WTC11 (cell line): ENCODE results near the gene CHST7. TPM values are rescaled to one million over a fixed set of nuclear protein-coding genes. Genes with fewer than 3 reads are reported as not detected.
A peak's percentile ranks its signal among the peaks of the same experiment; 100 is the strongest.

ENCODE experiments used
- ATAC-seq: fragments of 200-7000 bp; cut with Tn5 transposase; 2 replicates; pipeline ENCODE4 v1.10.0; 2021; ENCODE audit warnings: mild to moderate bottlenecking, moderate library complexity
- CTCF ChIA-PET: fragments of 300-600 bp; sonication (Branson Sonifier 250); formaldehyde crosslinking; loops from one replicate; lab custom pipeline; 2021; ENCODE audit warnings: antibody characterized with exemption; lab: Charles Lee
- POLR2A ChIA-PET: fragments of 350-600 bp; sonication (Branson Sonifier 250); formaldehyde crosslinking; loops from one replicate; lab custom pipeline; 2021; ENCODE audit warnings: antibody characterized with exemption; lab: Charles Lee
- DNase-seq: peaks from one replicate; pipeline ENCODE4 v3.0.0; 2021; ENCODE audit warnings: low spot score
- H3K27ac Mint-ChIP-seq: 2 replicates; pipeline ENCODE4 v1.8.0; 2021; ENCODE audit warnings: mixed read lengths
- H3K27me3 Mint-ChIP-seq: 2 replicates; pipeline ENCODE4 v1.8.0; 2021; ENCODE audit warnings: low read depth, mild to moderate bottlenecking, moderate library complexity, mixed read lengths
- H3K36me3 Mint-ChIP-seq: 2 replicates; pipeline ENCODE4 v1.8.0; 2021; ENCODE audit warnings: mixed read lengths
- H3K4me1 Mint-ChIP-seq: 2 replicates; pipeline ENCODE4 v1.8.0; 2022; ENCODE audit warnings: mixed read lengths
- H3K4me3 Mint-ChIP-seq: 2 replicates; pipeline ENCODE4 v1.8.0; 2021; ENCODE audit warnings: mild to moderate bottlenecking, moderate library complexity, mixed read lengths
- H3K9me3 Mint-ChIP-seq: 2 replicates; pipeline ENCODE4 v1.8.0; 2021; ENCODE audit warnings: mixed read lengths
- AFF4 ChIP-seq: sonication (generic); formaldehyde crosslinking; IDR thresholded peaks from 2 replicates; pipeline ENCODE4 v1.8.1; 2023; ENCODE audit warnings: mild to moderate bottlenecking, missing genetic modification reagents, borderline replicate concordance
- ATF3 ChIP-seq: sonication (generic); formaldehyde crosslinking; conservative IDR thresholded peaks from 2 replicates; pipeline ENCODE4 v1.8.1; 2022; ENCODE audit warnings: mild to moderate bottlenecking, missing genetic modification reagents
- CBFB ChIP-seq: sonication (generic); formaldehyde crosslinking; IDR thresholded peaks from 2 replicates; pipeline ENCODE4 v1.8.1; 2022; ENCODE audit warnings: mild to moderate bottlenecking, low read depth, missing genetic modification reagents
- CDX4 ChIP-seq: fragments of 250-450 bp; sonication (Bioruptor Pico); IDR thresholded peaks from 2 replicates; pipeline ENCODE4 v1.9.0; 2021; ENCODE audit warnings: moderate library complexity, mild to moderate bottlenecking, inconsistent platforms, borderline replicate concordance
- E2F1 ChIP-seq: sonication (generic); formaldehyde crosslinking; IDR thresholded peaks from 2 replicates; pipeline ENCODE4 v1.8.0; 2022; ENCODE audit warnings: mild to moderate bottlenecking, missing genetic modification reagents
- ESRRA ChIP-seq: sonication (generic); formaldehyde crosslinking; IDR thresholded peaks from 2 replicates; pipeline ENCODE4 v1.8.1; 2022; ENCODE audit warnings: mild to moderate bottlenecking, missing genetic modification reagents, borderline replicate concordance
- FOXK1 ChIP-seq: sonication (generic); formaldehyde crosslinking; IDR thresholded peaks from 2 replicates; pipeline ENCODE4 v1.8.0; 2022; ENCODE audit warnings: mild to moderate bottlenecking, moderate library complexity, missing genetic modification reagents
- JAZF1 ChIP-seq: fragments of 250-450 bp; sonication (Bioruptor Pico); IDR thresholded peaks from 2 replicates; pipeline ENCODE4 v1.9.0; 2021; ENCODE audit warnings: moderate library complexity, mild to moderate bottlenecking, inconsistent platforms
- NFE2L1 ChIP-seq: sonication (generic); formaldehyde crosslinking; IDR thresholded peaks from 2 replicates; pipeline ENCODE4 v1.8.1; 2023; ENCODE audit warnings: missing genetic modification reagents
- NR2C2 ChIP-seq: sonication (generic); formaldehyde crosslinking; IDR thresholded peaks from 2 replicates; pipeline ENCODE4 v1.8.0; 2022; ENCODE audit warnings: mild to moderate bottlenecking, missing genetic modification reagents
- SOX15 ChIP-seq: fragments of 250-450 bp; sonication (Bioruptor Pico); IDR thresholded peaks from 2 replicates; pipeline ENCODE4 v1.9.0; 2021; ENCODE audit warnings: mild to moderate bottlenecking
- SP1 ChIP-seq: sonication (generic); formaldehyde crosslinking; conservative IDR thresholded peaks from 2 replicates; pipeline ENCODE4 v1.8.1; 2022; ENCODE audit warnings: missing genetic modification reagents
- TCF7 ChIP-seq: sonication (generic); formaldehyde crosslinking; IDR thresholded peaks from 2 replicates; pipeline ENCODE4 v1.8.0; 2022; ENCODE audit warnings: mild to moderate bottlenecking, low read depth, missing genetic modification reagents, moderate library complexity
- TEAD1 ChIP-seq: sonication (generic); formaldehyde crosslinking; IDR thresholded peaks from 2 replicates; pipeline ENCODE4 v1.8.0; 2022; ENCODE audit warnings: mild to moderate bottlenecking, missing genetic modification reagents
- TEAD4 ChIP-seq: sonication (generic); formaldehyde crosslinking; IDR thresholded peaks from 2 replicates; pipeline ENCODE4 v1.8.0; 2022; ENCODE audit warnings: mild to moderate bottlenecking, missing genetic modification reagents
- ZBTB21 ChIP-seq: sonication (generic); formaldehyde crosslinking; IDR thresholded peaks from 2 replicates; pipeline ENCODE4 v1.8.1; 2023; ENCODE audit warnings: mild to moderate bottlenecking, missing genetic modification reagents, borderline replicate concordance
- ZNF138 ChIP-seq: sonication (generic); formaldehyde crosslinking; conservative IDR thresholded peaks from 2 replicates; pipeline ENCODE4 v1.8.1; 2022; ENCODE audit warnings: mild to moderate bottlenecking, moderate library complexity, missing genetic modification reagents
- ZNF232 ChIP-seq: sonication (generic); formaldehyde crosslinking; IDR thresholded peaks from 2 replicates; pipeline ENCODE4 v1.8.0; 2022; ENCODE audit warnings: mild to moderate bottlenecking, missing genetic modification reagents
- ZNF396 ChIP-seq: fragments of 250-450 bp; sonication (Bioruptor Pico); IDR thresholded peaks from 2 replicates; pipeline ENCODE4 v1.8.0; 2021; ENCODE audit warnings: mild to moderate bottlenecking, moderate library complexity, borderline replicate concordance
- ZNF416 ChIP-seq: fragments of 250-450 bp; sonication (Bioruptor Pico); IDR thresholded peaks from 2 replicates; pipeline ENCODE4 v1.9.0; 2021; ENCODE audit warnings: mild to moderate bottlenecking, inconsistent platforms
- ZNF423 ChIP-seq: fragments of 250-450 bp; sonication (Bioruptor Pico); IDR thresholded peaks from 2 replicates; pipeline ENCODE4 v2.1.2; 2022; ENCODE audit warnings: mild to moderate bottlenecking, moderate library complexity
- ZNF671 ChIP-seq: fragments of 250-450 bp; sonication (Bioruptor Pico); IDR thresholded peaks from 2 replicates; pipeline ENCODE4 v1.8.0; 2021; ENCODE audit warnings: mild to moderate bottlenecking
- total RNA-seq: library from RNA; stranded (reverse); gene quantifications from 3 replicates; pipeline ENCODE4 v1.2.3, GENCODE V29; 2021
- TF ChIP-seq, protein P1 (sequence below): sonication (generic); formaldehyde crosslinking; IDR thresholded peaks from 2 replicates; pipeline ENCODE4 v1.8.1; 2022; ENCODE audit warnings: low read depth, mild to moderate bottlenecking, moderate library complexity, missing genetic modification reagents, borderline replicate concordance
- TF ChIP-seq, protein P2 (sequence below): sonication (generic); formaldehyde crosslinking; IDR thresholded peaks from 2 replicates; pipeline ENCODE4 v1.8.0; 2023; ENCODE audit warnings: mild to moderate bottlenecking, missing genetic modification reagents
- TF ChIP-seq, protein P3 (sequence below): fragments of 250-450 bp; sonication (Bioruptor Pico); IDR thresholded peaks from 2 replicates; pipeline ENCODE4 v2.1.2; 2022; ENCODE audit warnings: mild to moderate bottlenecking, moderate library complexity

Gene CHST7
- total RNA-seq, 1 experiment from 2014 or later = 19.6 TPM

DNA sequence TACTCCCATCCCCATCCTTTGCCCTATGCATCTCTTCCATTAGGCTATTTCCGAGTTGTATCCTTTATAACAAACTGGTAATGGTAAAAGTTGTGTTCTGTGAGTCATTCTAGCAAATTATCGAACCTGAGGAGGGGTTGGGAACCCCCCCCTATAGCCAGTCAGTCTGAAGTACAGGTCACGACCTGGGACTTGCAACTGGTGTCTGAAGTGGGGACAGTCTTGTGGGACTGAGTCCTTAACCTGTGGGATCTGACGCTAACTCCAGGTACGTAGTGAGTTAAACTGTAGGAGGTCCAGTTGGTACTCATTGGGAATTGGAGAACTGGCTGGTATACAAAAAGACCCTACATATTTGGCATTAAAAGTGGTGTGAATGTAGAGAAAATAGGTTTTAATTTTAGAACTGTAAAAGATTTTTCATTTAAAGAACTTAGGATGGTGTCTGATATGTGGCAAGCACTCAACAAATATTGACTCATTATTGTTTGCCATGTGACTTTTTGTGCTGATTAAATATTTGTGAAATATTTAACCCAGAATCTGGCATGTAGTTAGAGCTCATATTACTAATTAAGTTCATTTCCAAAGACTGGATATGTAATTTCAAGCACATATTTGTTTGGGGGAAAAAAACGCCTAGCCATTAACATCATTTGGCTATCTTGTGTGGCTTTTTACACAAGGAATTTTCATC lies 50.7 kb downstream of the CHST7 start (continued):
- TF ChIP-seq CDX4 = no peak
- no peak for TF ChIP-seq NR2C2 (CRISPR knock-in tag)
- TF ChIP-seq FOXK1 (CRISPR knock-in tag) = no peak
- TF ChIP-seq E2F1 = no peak
- TF ChIP-seq SP1 = no peak
- no peak for TF ChIP-seq ZNF671 (CRISPR knock-in tag)
- TF ChIP-seq ZNF396 (CRISPR knock-in tag) = no peak
- no peak for TF ChIP-seq TEAD4
- TF ChIP-seq CBFB (CRISPR knock-in tag) = no peak
- no peak for TF ChIP-seq TEAD1 (CRISPR knock-in tag)
- TF ChIP-seq, protein P1, sequence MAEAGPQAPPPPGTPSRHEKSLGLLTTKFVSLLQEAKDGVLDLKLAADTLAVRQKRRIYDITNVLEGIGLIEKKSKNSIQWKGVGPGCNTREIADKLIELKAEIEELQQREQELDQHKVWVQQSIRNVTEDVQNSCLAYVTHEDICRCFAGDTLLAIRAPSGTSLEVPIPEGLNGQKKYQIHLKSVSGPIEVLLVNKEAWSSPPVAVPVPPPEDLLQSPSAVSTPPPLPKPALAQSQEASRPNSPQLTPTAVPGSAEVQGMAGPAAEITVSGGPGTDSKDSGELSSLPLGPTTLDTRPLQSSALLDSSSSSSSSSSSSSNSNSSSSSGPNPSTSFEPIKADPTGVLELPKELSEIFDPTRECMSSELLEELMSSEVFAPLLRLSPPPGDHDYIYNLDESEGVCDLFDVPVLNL (CRISPR knock-in tag) = no peak
- TF ChIP-seq ZNF416 (CRISPR knock-in tag) = no peak
- TF ChIP-seq ESRRA = no peak
- TF ChIP-seq SOX15 = no peak

DNA sequence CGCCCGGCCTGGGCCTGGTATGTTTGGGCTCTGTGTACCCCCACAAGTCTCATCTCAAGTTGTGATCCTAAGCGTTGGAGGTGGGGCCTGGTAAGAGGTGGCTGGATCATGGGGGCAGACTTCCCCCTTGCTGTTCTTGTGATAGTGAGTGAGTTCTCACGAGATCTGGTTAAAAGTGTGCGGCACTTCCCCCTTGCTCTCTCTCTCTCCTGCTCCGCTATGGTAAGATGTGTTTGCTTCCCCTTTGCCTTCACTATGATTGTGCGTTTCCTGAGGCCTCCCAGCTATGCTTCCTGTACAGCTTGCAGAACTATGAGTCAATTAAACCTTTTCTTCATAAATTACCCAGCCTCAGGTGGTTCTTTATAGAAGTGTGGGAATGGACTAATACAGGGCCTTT lies 53.0 kb downstream of the CHST7 start:
- DNase-seq (no peak), ATAC-seq (no peak)
- H3K36me3 Mint-ChIP-seq = peaks cover 21% of the 10 kb centered on the region
- TF ChIP-seq, protein P1 (CRISPR knock-in tag) = no peak
- TF ChIP-seq ZNF396 (CRISPR knock-in tag) = no peak
- no peak for TF ChIP-seq NFE2L1 (CRISPR knock-in tag)
- TF ChIP-seq TCF7 (CRISPR knock-in tag) = no peak
- no peak for TF ChIP-seq ZNF138 (CRISPR knock-in tag)
- TF ChIP-seq JAZF1 (CRISPR knock-in tag) = no peak
- TF ChIP-seq ZBTB21 = no peak
- no peak for TF ChIP-seq ZNF423 (CRISPR knock-in tag)
- no peak for TF ChIP-seq ZNF232 (CRISPR knock-in tag)
- no peak for TF ChIP-seq AFF4 (CRISPR knock-in tag)
- no peak for TF ChIP-seq SOX15
- TF ChIP-seq, protein P2, sequence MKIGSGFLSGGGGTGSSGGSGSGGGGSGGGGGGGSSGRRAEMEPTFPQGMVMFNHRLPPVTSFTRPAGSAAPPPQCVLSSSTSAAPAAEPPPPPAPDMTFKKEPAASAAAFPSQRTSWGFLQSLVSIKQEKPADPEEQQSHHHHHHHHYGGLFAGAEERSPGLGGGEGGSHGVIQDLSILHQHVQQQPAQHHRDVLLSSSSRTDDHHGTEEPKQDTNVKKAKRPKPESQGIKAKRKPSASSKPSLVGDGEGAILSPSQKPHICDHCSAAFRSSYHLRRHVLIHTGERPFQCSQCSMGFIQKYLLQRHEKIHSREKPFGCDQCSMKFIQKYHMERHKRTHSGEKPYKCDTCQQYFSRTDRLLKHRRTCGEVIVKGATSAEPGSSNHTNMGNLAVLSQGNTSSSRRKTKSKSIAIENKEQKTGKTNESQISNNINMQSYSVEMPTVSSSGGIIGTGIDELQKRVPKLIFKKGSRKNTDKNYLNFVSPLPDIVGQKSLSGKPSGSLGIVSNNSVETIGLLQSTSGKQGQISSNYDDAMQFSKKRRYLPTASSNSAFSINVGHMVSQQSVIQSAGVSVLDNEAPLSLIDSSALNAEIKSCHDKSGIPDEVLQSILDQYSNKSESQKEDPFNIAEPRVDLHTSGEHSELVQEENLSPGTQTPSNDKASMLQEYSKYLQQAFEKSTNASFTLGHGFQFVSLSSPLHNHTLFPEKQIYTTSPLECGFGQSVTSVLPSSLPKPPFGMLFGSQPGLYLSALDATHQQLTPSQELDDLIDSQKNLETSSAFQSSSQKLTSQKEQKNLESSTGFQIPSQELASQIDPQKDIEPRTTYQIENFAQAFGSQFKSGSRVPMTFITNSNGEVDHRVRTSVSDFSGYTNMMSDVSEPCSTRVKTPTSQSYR (CRISPR knock-in tag) = no peak
- TF ChIP-seq, protein P3, sequence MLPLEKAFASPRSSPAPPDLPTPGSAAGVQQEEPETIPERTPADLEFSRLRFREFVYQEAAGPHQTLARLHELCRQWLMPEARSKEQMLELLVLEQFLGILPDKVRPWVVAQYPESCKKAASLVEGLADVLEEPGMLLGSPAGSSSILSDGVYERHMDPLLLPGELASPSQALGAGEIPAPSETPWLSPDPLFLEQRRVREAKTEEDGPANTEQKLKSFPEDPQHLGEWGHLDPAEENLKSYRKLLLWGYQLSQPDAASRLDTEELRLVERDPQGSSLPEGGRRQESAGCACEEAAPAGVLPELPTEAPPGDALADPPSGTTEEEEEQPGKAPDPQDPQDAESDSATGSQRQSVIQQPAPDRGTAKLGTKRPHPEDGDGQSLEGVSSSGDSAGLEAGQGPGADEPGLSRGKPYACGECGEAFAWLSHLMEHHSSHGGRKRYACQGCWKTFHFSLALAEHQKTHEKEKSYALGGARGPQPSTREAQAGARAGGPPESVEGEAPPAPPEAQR (CRISPR knock-in tag) = no peak
- no peak for TF ChIP-seq CBFB (CRISPR knock-in tag)
- no peak for TF ChIP-seq ATF3 (CRISPR knock-in tag)
- no peak overlapping the region for H3K4me3 Mint-ChIP-seq
- POLR2A ChIA-PET = no interaction called here
- CTCF ChIA-PET = no interaction called here
- no peaks in the 10 kb centered on the region for H3K9me3 Mint-ChIP-seq
- H3K27ac Mint-ChIP-seq = peak overlapping the region; percentile 84
- H3K4me1 Mint-ChIP-seq = peaks cover 35% of the 10 kb centered on the region
- H3K27me3 Mint-ChIP-seq = no peaks in the 10 kb centered on the region
